ENCODE data around the gene FTO.

FTO gene

GRCh38 chr16:53908731-53909130, 204.8 kb downstream of the FTO start:
- no peak for DNase-seq

GRCh38 chr16:53910990-53911389, 207.0 kb downstream of the FTO start:
- no peak for DNase-seq

- no peak for DNase-seq
Measured at GRCh38 chr16:53911513-53911912, 207.6 kb downstream of the FTO start.

- no peak for DNase-seq
Measured at GRCh38 chr16:53912155-53912554, 208.2 kb downstream of the FTO start.

- DNase-seq = no peak
Measured at GRCh38 chr16:53913099-53913870, 209.3 kb downstream of the FTO start.

- DNase-seq = peak; percentile 12
Measured at GRCh38 chr16:53913920-53914319, 210.0 kb downstream of the FTO start.

GRCh38 chr16:53914736-53915135, 210.8 kb downstream of the FTO start:
- DNase-seq = no peak

- DNase-seq = no peak
Measured at GRCh38 chr16:53915452-53916160, 211.7 kb downstream of the FTO start.

- DNase-seq = no peak
Measured at GRCh38 chr16:53920988-53921387, 217.0 kb downstream of the FTO start.

GRCh38 chr16:53922067-53922806, 218.3 kb downstream of the FTO start:
- no peak for DNase-seq

GRCh38 chr16:53922807-53923571, 219.0 kb downstream of the FTO start:
- no peak for DNase-seq

GRCh38 chr16:53924331-53925106, 220.6 kb downstream of the FTO start:
- no peak for DNase-seq

GRCh38 chr16:53925107-53925410, 221.1 kb downstream of the FTO start:
- DNase-seq = no peak

GRCh38 chr16:53925526-53925925, 221.6 kb downstream of the FTO start:
- DNase-seq = no peak

- no peak for DNase-seq
Measured at GRCh38 chr16:53926209-53926608, 222.3 kb downstream of the FTO start.

GRCh38 chr16:53932975-53933374, 229.0 kb downstream of the FTO start:
- DNase-seq = no peak

- DNase-seq = peak; percentile 19
Measured at GRCh38 chr16:53933407-53933806, 229.5 kb downstream of the FTO start.

- DNase-seq = no peak
Measured at GRCh38 chr16:53936052-53936451, 232.1 kb downstream of the FTO start.

GRCh38 chr16:53936529-53936928, 232.6 kb downstream of the FTO start:
- no peak for DNase-seq

- DNase-seq = no peak
Measured at GRCh38 chr16:53937161-53937880, 233.4 kb downstream of the FTO start.

GRCh38 chr16:53944025-53944424, 240.1 kb downstream of the FTO start:
- no peak for DNase-seq

- DNase-seq = peak; percentile 16
Measured at GRCh38 chr16:53945996-53946395, 242.0 kb downstream of the FTO start.
